GM19239 (cell line): ENCODE measurements around the gene TRIM63.

ENCODE experiments used
- DNase-seq: peaks from one replicate; pipeline ENCODE4 v3.0.0; 2011; ENCODE audit warnings: low spot score; ENCODE audit not compliant: insufficient read length
- FAIRE-seq: peaks from 2 replicates; lab custom pipeline; 2011; peaks lifted over from hg19 to GRCh38; lab: Jason Lieb, UNC

The TRIM63 gene

DNA sequence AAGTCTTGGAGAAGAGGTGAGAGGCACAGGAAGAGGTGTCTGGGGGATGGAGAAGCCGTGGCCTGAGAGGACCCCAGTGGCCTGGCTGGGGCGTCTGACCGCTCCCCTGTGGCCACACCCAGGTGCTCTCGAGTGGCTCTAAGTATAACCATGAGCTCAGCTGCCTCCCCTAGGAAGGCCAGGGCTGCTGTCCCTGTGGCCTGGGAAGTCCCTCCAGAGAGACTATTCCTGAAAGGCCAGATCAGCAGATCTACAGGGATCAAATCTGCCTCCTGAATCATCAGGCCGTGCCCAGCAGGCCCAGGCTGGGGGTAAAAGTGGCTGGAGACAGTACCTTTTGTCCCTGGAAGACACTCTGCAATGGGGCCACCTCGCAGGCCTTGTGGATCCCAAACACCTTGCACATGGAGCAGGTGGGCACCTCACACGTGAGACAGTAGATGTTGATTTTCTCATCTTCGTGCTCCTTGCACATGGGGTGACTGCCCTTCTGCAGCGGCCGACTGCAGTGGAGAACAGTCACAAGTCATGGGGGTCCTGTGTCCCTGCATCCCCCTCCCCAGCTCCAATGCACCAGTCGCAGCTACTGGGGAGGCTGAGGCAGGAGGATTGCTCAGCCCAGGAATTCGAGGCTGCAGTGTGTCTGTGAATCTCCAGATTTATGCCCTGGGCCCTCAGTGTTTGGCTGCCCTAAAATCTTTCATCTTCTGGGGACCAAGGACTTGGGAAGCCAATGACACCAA, 6.4 kb downstream of the TRIM63 start:
- no peak for FAIRE-seq

DNA sequence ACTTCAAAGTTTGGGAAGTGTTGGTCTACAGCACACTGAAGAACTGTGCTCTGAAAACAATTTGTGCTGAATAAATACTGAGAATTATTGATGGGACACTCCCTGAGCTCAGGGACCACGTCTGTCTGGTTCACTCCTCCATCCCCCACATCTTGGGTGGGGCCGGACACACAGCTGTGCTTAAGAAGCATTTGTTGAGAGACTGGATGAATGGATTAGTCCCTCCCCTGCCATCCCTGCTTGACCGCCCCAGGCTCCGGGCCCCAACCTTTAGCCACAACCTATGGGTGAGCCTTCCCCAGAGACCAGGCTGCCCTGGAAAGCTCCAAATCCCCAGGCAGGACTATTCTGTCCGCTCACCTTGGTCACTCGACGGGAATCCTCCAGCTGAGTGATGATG, 7.5 kb downstream of the TRIM63 start:
- DNase-seq (no peak), FAIRE-seq (no peak)

More for the DNA sequence above, 6.4 kb downstream of the TRIM63 start:
- no peak for DNase-seq

DNA sequence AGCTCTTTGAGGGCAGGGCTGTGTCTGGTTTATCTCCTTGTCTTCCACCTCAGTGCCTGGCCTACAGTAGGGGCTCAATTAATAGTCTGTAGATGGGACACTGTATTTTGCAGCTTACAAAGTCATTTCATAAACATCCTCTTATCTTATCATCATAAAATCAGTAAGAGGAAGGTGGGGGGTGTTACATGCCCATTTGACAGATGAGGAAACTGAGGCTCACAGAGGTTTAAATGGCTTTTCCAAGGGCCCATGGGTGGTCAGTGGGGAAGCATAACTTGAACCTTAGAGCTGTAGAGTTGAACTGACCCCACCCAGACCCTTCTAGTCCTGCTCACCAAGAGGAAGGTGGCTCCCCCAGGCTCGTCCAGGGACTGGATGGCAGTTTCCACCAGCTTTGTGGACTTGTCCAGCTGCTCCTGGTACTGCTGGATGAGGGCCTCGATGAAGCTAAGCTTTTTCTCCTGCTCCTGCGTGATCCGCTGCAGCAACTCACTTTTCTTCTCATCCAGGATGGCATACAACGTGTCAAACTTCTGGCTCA, 9.3 kb downstream of the TRIM63 start:
- no peak for FAIRE-seq
- no peak for DNase-seq

DNA sequence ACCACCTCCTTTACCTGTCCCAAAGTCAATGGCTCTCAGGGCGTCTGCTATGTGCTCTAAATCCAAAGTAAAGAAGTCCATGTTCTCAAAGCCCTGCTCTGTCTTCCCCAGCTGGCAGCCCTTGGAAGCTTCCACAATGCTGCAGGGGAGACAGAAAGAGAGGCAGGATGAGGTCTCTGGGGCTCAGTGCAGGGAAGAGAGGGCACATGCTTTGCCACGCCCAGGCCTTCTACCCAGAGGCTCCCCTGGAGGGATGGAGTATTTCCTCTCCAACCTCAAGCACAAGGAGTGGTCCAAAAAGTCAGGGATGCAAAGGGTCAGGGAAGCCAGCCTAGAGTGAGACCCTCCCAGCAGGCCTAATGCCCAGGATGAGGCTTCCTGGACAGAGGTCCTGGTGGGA, 10.2 kb downstream of the TRIM63 start:
- no peak for FAIRE-seq
- no peak for DNase-seq

DNA sequence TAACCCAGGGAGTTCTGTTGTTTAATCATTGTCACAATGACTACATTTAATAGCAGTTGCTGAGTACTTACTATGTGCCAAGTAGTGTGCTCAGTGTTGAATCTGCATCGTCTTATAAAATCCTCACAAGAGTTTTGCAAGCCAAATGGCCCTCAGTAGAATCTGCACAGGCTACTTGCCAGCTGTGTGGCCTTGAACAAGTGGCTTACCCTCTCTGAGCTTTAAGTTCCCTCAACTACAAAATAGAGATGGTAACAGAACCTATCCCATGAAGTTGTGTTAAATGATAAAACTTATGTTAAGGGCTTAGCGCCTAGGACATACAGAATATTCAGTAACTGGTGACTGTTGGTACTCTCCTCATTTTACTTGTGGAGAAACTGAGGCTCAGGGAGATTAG, 12.4 kb downstream of the TRIM63 start:
- DNase-seq (no peak), FAIRE-seq (no peak)

DNA sequence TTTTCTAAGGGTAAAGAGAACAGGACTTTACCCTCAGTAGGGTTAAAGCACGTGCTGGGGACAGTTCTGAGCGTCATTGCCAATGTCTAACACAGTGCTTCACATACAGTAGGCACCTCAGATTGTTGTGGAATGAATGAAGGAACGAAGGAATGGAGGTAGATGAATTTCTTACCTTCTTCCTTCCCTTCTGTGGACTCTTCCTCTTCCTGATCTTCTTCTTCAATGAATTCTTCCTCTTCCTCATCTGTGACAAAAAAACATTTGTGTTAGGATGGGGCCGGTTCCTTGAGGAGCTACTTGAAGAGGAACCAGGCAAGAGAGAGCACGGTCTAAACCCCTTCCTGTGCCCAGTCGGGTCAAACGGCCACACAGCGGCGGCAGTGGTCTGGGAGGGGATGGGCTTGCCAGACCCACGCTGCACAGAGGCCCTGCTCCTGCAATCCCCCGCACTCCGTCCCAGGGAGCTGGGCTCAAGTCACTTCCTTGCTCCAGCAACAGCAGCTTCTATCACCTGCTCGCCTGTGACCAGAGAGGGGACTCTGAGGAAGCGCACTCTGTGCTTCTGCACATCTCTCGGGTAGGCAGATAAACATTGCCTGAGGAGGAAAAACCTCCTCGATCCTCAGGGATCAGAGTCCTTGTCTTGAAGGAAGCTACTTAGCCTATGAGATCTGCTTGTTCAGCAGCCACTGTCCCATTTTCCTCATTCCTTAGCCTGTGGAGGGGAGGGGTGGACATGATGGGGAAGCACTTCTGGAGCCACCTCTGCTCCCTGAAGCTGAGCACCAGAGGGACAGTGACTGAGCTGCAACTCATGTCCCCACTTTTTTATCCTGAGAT, 13.5 kb downstream of the TRIM63 start:
- no peak for FAIRE-seq

DNA sequence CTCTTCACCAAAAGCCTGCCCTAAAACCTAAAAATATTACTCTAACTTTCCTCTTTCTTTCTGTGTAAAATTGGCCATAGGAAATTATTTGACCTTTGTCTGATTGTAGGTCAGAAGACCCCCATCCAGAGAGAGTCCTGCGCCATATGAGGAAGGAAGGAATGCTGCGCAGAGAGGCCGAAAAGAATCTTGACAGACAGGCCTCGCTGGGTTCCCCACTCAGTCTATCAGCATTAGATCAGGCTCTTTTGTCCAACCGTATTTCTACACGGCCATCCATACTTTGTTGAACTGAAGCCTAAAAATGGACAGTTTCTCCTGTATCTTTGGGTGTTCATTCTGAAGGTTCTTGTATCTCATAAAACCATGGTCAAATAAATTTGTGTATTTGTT, 17.2 kb downstream of the TRIM63 start:
- DNase-seq (no peak), FAIRE-seq (no peak)

More for the DNA sequence above, 13.5 kb downstream of the TRIM63 start:
- no peak for DNase-seq

DNA sequence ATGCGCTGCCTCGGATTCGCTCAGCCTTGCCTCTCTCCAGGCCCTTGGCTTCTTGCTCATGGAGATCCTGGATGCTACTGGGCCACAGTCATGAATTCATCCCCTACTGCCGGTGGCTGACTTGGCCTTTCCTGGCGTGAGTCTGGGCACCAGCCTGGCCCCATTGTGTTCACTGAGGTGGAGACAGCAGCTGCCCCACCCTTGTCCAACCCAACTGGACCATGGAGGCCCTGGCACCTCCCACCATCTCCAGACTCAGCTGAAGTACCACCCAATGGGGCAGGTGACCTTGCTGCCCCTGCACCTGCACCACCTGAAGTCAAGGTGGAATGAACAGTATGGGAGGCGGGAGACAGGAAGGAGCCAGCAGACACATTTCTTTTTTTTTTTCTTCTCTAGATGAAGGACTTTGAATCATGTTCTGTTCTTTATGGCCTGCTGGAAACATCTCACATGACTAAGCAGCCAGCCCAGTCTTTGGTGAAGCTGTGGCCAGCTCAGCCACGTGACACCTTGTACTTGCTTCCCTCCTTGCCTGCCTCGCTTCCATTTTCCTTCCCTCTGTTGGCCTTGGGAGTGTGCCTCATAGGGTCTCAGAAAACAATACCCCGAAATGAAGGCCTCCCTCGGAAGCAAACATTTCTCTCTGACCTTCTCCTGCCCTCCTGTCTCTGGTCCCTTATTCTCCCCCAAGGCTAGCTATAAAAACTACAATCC, 17.7 kb downstream of the TRIM63 start:
- FAIRE-seq: no peak
- no peak for DNase-seq

DNA sequence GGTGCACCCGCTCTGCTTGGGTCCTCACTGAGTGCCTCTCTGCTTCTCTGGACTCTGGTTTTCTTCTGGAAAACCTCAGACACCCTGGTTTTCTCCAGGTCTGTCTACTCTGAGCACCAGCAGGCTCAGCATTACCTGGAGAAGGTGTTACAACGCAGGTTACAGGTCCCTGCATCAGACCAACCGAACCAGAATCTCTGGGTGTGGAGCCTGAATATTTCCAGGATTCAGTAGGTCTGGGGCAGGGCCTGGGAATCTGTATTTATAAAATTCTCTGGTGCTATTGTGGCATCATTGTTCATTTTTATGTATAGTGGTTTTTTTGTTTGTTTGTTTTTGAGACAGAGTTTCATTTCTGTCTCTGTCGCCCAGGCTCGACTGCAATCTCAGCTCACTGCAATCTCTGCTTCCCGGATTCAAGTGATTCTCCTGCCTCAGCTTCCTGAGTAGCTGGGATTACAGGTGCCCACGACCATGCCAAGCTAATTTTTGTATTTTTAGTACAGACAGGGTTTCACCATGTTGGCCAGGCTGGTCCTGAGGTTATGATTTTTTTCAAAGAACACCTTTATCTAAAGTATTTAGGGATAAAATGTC, 20.1 kb downstream of the TRIM63 start:
- FAIRE-seq: no peak
- DNase-seq: no peak

DNA sequence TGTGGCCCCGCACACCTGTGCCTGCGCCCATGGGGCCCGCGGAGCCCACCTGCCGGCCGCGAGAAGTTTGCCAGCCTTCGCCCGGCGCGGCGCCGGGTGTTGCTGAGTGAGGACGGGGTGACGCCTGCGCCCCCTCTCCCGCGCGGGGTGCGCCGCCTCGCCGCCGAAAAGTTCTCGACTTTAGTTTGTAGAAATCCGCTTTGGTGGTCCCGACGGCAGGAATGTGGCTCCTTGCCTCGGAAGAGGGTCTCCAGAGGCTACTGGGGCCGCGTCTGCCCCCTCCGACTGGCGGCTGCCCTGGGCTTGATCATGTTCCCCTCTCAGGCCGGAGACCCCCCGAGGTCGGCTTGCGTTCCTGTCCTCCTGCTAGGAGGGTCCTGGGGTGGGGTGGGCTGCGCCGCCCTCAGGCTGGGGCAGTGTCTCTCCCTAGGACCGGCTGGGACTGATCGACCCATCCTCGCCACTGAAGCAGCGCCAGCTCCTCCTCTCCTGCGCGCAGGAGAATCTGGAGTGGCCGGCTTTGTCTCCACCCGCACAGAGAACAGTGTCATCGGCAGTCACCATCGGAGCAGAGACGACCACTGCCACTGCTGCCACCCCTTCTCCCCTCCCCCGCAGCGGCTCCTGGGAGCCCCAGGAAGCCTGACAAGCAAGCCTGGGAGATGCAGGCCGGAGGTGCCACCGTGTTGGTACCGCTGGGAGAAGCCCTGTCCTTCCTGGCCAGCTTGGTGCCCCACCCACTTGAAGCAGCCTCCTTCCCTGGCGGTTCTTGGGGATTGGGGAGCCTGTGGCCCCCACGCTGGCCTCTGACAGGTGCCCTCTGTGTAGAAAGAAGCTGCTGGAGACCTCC, 21.0 kb downstream of the TRIM63 start:
- FAIRE-seq (no peak), DNase-seq (no peak)

DNA sequence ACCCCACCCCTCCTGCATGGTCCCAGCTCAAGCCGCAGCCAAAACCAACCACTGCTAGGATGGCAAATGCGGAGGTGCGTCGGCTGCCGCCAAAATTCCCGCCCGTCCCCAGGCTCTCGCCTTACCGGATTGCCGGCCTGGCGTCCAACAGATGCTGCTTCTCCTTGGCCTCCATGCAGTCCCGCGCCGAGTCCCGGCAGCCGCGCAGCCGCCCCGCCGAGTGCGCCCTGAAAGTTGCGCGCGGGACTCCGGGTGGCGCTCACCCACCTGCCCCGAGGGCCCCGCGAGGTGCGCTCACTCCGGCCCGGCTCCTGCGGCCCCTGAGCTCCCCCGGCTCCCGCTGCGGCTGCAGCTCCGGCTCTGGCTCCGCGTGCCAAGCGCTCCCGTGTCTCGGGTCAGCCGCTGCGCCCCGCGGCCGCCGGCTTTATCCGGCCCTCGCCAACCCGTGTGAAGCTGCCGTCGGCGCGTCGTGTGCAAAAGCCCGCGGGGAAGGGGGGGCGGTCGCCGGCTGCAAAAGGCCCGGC, 21.6 kb downstream of the TRIM63 start, which contains the start of gene SLC30A2:
TSS of gene SLC30A2 (minus strand) at position 397 of the 524 bp plus-strand sequence. CDS start at position 175, 222 bp downstream.
- DNase-seq: no peak
- no peak for FAIRE-seq

DNA sequence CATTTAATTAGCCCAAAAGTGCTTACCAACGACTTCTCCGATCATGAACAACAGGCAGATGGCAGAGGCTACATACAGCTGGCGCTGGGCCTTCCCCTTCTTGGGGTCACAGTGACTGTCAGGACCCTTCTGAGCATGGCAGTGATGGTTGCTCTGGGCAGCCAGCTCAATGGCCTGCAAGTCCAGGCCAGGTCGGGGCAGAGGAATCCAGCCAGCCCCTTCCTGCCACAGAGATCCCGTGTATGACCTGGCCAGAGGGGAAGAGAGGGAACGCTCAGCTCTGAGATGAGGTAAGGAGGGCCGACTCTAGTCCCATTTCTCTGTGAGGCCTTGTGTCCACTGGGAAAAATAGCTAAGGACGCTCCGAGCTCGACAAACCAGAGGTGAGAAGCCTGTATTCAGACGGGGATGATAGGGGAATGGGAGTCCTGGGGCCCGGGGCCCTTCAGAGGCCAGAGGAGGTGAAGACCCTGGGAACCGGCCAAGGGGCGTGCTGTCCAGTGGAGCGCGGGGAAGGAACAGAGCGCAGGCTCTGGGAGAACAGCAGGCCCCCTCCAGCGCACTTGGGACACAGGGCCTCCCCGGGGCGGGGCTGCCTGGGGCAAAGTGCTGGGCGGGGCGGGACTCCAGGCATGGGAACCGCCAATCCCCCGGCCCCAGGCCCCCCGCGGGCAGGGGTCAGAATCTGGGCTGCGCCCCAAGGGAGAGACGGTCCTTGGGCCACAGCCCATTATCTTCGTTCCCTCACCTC, 22.3 kb downstream of the TRIM63 start:
- FAIRE-seq (no peak), DNase-seq (no peak)

DNA sequence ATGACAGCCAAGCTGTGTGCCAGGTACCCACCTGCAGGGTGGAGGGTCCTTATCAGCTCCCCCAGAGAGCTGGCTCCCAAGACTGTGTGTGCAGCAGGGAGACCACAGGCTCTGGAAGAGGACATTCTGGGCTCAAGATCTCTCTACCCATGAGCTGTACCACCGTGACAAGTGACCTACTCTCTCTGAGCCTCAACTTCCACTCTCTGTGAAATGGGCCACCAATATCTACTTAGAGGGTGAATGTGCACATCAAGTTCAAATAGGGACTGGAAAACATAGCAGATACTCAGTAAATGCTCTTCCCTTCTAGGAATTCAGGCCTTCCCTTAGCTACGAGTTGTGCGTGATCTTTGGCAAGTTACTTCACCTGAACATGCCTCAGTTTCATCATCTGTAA, 23.0 kb downstream of the TRIM63 start:
- no peak for FAIRE-seq
- DNase-seq: no peak

DNA sequence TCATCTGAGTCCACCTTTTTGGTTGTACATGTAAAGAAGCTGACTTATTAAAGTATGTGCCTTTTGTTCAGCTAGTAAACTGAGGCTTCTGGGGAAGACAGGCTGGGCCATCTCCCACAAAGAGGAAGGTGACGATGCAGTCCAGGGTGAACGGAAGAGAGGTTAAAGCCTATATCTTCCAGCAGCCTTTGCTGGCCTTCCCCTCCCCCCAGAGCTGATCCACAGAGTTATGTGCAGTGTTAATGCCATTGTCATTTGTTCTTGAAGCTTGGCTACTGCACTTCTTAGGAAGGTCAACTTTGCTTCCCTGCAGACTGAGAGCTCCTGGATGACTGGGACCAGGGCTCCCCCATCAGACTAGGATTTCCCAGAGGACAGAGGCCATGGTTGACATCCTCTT, 23.7 kb downstream of the TRIM63 start:
- FAIRE-seq (no peak), DNase-seq (no peak)

DNA sequence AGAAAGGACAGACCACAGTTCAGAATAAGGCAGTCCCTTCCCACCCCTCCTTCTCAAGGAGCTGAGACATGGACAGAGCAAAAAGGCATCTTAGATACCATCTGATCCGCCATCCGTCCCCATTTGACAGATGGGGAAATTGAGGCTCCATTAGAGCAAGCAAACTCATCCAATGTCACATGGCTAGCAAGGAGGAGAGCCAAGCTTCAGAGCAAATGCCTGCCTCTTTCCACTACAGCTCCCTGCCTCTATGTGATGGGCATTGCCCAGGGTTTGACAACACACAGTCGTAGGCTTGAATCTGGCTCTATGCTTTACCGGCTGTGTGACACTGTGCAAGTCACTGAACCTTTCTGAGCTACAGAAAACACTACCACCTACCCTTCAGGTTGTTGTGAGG, 25.5 kb downstream of the TRIM63 start:
- FAIRE-seq (no peak), DNase-seq (no peak)

DNA sequence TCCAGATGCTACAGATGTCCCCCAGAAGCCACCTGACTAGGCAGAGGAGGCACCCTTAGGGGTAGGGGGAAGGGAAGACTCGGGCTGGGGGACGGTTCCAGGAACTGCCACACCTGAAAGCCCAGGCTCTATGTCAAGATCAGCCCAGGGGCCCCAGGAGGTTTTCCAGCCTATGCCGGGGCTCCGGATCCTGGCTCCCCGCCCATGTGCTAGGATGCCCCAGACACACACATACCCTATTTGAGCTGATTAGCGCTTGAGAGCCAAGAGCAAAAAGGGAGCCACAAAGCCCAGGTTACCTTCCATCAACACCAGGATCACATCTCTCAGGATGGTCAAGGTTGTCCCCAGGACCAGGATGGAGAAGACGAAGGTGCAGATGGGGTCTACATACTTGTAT, 26.0 kb downstream of the TRIM63 start:
- FAIRE-seq: no peak

DNA sequence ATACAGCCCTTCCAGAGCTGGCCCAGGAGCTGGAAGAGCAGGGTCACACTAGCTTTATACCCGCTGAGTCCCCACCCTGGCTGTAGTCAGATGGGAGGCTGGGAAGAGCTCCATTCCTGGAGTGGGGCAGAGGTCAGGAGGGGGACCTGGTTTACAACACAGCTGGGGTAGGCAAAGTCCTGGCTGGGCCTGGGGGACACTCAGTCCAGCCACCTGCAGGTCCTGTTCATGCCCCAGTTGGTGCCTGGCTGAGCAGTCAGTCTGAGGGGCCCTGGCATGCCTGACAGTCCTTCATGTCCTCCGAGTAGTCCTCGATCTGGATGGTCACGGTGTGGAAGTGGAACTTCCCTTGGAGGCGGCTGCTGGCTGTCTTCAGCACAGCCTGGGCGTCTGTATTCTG, 28.5 kb downstream of the TRIM63 start:
- FAIRE-seq (no peak), DNase-seq (no peak)

More for the DNA sequence above, 26.0 kb downstream of the TRIM63 start:
- DNase-seq: no peak

DNA sequence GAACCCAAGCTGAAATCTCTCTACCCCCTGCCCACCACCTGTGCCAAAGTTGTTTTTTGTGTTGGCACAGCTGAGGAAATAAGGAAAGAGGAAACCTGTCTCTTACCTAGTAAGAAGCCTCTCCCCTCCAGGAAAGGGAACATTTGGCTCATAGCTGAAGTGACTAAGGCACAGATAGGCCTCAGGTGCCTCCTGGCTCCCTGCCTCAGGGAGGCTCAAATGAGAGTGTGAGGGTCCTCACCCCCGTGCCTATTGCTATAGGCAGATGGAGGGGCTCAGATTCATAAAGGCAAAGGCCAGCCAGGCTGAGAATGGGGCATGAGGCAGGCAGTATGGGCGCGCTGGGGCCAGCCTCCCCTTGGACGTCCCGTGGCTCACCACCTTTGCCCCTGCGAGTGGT, 29.0 kb downstream of the TRIM63 start:
- FAIRE-seq: no peak
- no peak for DNase-seq
